Activated CD4-positive, CD25-positive, alpha-beta regulatory T cell treated with anti-CD3 and anti-CD28 coated beads, Interleukin-2, amount 50 U/mL, for 72 hours (primary cell): ENCODE measurements around the gene FUT8.

Experiments used
- DNase-seq: peaks from one replicate; pipeline ENCODE4 v3.0.0; 2021

Gene FUT8

GRCh38 chr14:65783101-65783500 is 370.6 kb downstream of the FUT8 start:
- no peak for DNase-seq

GRCh38 chr14:65783576-65783975 is 371.0 kb downstream of the FUT8 start:
- no peak for DNase-seq

GRCh38 chr14:65784574-65784973 is 372.0 kb downstream of the FUT8 start:
- no peak for DNase-seq

GRCh38 chr14:65787461-65787860 is 374.9 kb downstream of the FUT8 start:
- no peak for DNase-seq

GRCh38 chr14:65788876-65789275 is 376.3 kb downstream of the FUT8 start:
- no peak for DNase-seq

GRCh38 chr14:65789363-65789762 is 376.8 kb downstream of the FUT8 start:
- DNase-seq = no peak

GRCh38 chr14:65790172-65790815 is 377.8 kb downstream of the FUT8 start:
- DNase-seq = no peak

GRCh38 chr14:65791191-65791981 is 378.9 kb downstream of the FUT8 start:
- no peak for DNase-seq

- no peak for DNase-seq
Measured at GRCh38 chr14:65792208-65792905, 379.8 kb downstream of the FUT8 start.
